ENCODE data around the gene THOC6.

THOC6 gene

GRCh38 chr16:3028716-3029319, 5.0 kb downstream of the THOC6 start:
- Mint-ChIP-seq H3K4me3 (peak overlapping the region; percentile 81), H3K9me3 (no peaks in the 10 kb centered on the region)

GRCh38 chr16:3029491-3030221, 5.8 kb downstream of the THOC6 start:
- peaks cover 54% of the 10 kb centered on the region for H3K4me1 Mint-ChIP-seq
- peaks cover 45% of the 10 kb centered on the region for H3K36me3 Mint-ChIP-seq
- no peaks in the 10 kb centered on the region for H3K9me3 Mint-ChIP-seq
- peak overlapping the region; percentile 81 for H3K4me3 Mint-ChIP-seq
- ATAC-seq (peak; percentile 78), DNase-seq (ENCODE audit: low spot score in 2 of 2) (peak in 1 of 2 donors; percentile 54)
- peak overlapping the region; percentile 74 for H3K27ac Mint-ChIP-seq

More at GRCh38 chr16:3028716-3029319, 5.0 kb downstream of the THOC6 start:
- no peak for ATAC-seq
- Mint-ChIP-seq H3K27ac (peak overlapping the region; percentile 74), H3K4me1 (peaks cover 61% of the 10 kb centered on the region), H3K36me3 (peaks cover 52% of the 10 kb centered on the region)
- DNase-seq (ENCODE audit: low spot score in 2 of 2) = no peak

- peaks cover 49% of the 10 kb centered on the region for H3K4me1 Mint-ChIP-seq
- no peak for DNase-seq (ENCODE audit: low spot score in 2 of 2)
- peak overlapping the region; percentile 81 for H3K4me3 Mint-ChIP-seq
- no peak overlapping the region for H3K27ac Mint-ChIP-seq
- no peaks in the 10 kb centered on the region for H3K9me3 Mint-ChIP-seq
- H3K36me3 Mint-ChIP-seq = peaks cover 36% of the 10 kb centered on the region
- ATAC-seq = no peak
Observed at GRCh38 chr16:3030222-3031212, 6.7 kb downstream of the THOC6 start.

- no peak for ATAC-seq
- Mint-ChIP-seq H3K4me1 (peaks cover 41% of the 10 kb centered on the region), H3K36me3 (peaks cover 15% of the 10 kb centered on the region), H3K9me3 (no peaks in the 10 kb centered on the region), H3K4me3 (no peak overlapping the region), H3K27ac (no peak overlapping the region)
- no peak for DNase-seq (ENCODE audit: low spot score in 2 of 2)
Observed at GRCh38 chr16:3032624-3033023, 8.8 kb downstream of the THOC6 start.

- Mint-ChIP-seq H3K36me3 (no peaks in the 10 kb centered on the region), H3K4me3 (no peak overlapping the region), H3K27ac (no peak overlapping the region), H3K4me1 (peaks cover 19% of the 10 kb centered on the region), H3K9me3 (no peaks in the 10 kb centered on the region)
- ATAC-seq (no peak), DNase-seq (ENCODE audit: low spot score in 2 of 2) (no peak)
Observed at GRCh38 chr16:3035289-3035971, 11.6 kb downstream of the THOC6 start.

- H3K4me3 Mint-ChIP-seq = no peak overlapping the region
- DNase-seq (ENCODE audit: low spot score in 2 of 2) (no peak), ATAC-seq (no peak)
- no peaks in the 10 kb centered on the region for H3K36me3 Mint-ChIP-seq
- no peaks in the 10 kb centered on the region for H3K9me3 Mint-ChIP-seq
- peaks cover 17% of the 10 kb centered on the region for H3K4me1 Mint-ChIP-seq
- H3K27ac Mint-ChIP-seq = no peak overlapping the region
Observed at GRCh38 chr16:3035972-3036725, 12.3 kb downstream of the THOC6 start.

DNA sequence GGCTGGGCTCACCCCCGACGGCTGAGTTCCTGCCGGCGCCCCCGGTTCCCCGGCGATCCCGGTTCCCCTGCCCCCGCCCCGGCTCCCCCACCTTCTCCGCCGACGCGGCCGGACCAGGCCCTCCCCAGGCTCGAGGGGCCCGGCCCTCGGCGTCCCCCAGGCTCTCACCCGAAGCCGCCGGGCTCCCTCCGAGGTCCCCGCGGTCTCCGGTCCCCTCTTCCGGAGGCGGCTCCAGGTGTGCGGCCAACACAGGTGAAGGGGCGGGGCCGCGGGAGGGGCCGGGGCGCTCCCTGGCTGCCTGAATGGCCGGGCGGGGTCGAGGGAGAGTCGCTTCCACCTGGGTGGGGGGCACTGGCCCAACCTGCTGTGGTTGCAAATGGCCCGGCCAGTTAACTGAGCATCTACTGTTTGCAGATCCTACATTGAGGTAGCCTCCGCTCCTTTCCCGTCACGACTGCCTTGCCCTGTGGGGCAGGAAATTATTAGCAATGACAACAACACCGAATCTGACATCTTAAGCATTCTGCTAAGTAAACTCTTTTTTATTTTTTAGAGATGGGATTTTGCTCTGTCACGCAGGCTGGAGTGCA, 13.0 kb downstream of the THOC6 start, which contains the start of gene BICDL2:
TSS of gene BICDL2 (minus strand) at position 219 of the 590 bp plus-strand sequence. CDS start 1,448 bp downstream, outside the sequence.
- no peaks in the 10 kb centered on the region for H3K36me3 Mint-ChIP-seq
- H3K4me1 Mint-ChIP-seq = peaks cover 17% of the 10 kb centered on the region
- DNase-seq (ENCODE audit: low spot score in 2 of 2) (no peak), ATAC-seq (no peak)
- H3K9me3 Mint-ChIP-seq = no peaks in the 10 kb centered on the region
- peak within 1 kb of the TSS; percentile 30 for H3K4me3 Mint-ChIP-seq
- H3K27ac Mint-ChIP-seq = peak within 1 kb of the TSS; percentile 45

- H3K4me3 Mint-ChIP-seq = no peak overlapping the region
- no peaks in the 10 kb centered on the region for H3K9me3 Mint-ChIP-seq
- ATAC-seq (no peak), DNase-seq (ENCODE audit: low spot score in 2 of 2) (no peak)
- H3K27ac Mint-ChIP-seq = no peak overlapping the region
- peaks cover 5% of the 10 kb centered on the region for H3K4me1 Mint-ChIP-seq
- H3K36me3 Mint-ChIP-seq = no peaks in the 10 kb centered on the region
Observed at GRCh38 chr16:3038256-3038655, 14.4 kb downstream of the THOC6 start.

- H3K27ac Mint-ChIP-seq = no peak overlapping the region
- ATAC-seq (no peak), DNase-seq (ENCODE audit: low spot score in 2 of 2) (no peak)
- H3K4me3 Mint-ChIP-seq = no peak overlapping the region
- peaks cover 4% of the 10 kb centered on the region for H3K4me1 Mint-ChIP-seq
- no peaks in the 10 kb centered on the region for H3K36me3 Mint-ChIP-seq
- no peaks in the 10 kb centered on the region for H3K9me3 Mint-ChIP-seq
Observed at GRCh38 chr16:3038896-3039295, 15.1 kb downstream of the THOC6 start.

- Mint-ChIP-seq H3K27ac (no peak overlapping the region), H3K36me3 (peaks cover 17% of the 10 kb centered on the region), H3K4me3 (no peak overlapping the region), H3K9me3 (no peaks in the 10 kb centered on the region), H3K4me1 (peaks cover 18% of the 10 kb centered on the region)
- DNase-seq (ENCODE audit: low spot score in 2 of 2) (no peak), ATAC-seq (no peak)
Observed at GRCh38 chr16:3042376-3042775, 18.5 kb downstream of the THOC6 start.

- Mint-ChIP-seq H3K27ac (peak overlapping the region; percentile 68), H3K4me3 (peak overlapping the region; percentile 76), H3K4me1 (peaks cover 22% of the 10 kb centered on the region), H3K36me3 (peaks cover 25% of the 10 kb centered on the region), H3K9me3 (no peaks in the 10 kb centered on the region)
- DNase-seq (ENCODE audit: low spot score in 2 of 2) (no peak), ATAC-seq (no peak)
Observed at GRCh38 chr16:3044708-3045107, 20.9 kb downstream of the THOC6 start.

GRCh38 chr16:3045758-3046640, 22.2 kb downstream of the THOC6 start, which contains the start of gene MMP25:
TSS of gene MMP25 (plus strand) at chr16:3046561. CDS start at chr16:3046918, 357 bp downstream.
- Mint-ChIP-seq H3K9me3 (no peaks in the 10 kb centered on the region), H3K4me1 (peaks cover 26% of the 10 kb centered on the region), H3K36me3 (peaks cover 30% of the 10 kb centered on the region), H3K27ac (peak within 1 kb of the TSS; percentile 68), H3K4me3 (peak within 1 kb of the TSS; percentile 76)
- peak; percentile 57 for ATAC-seq
- DNase-seq (ENCODE audit: low spot score in 2 of 2) = peak in 1 of 2 donors; percentile 75
